SU-DHL-6 (cell line): ENCODE measurements around the gene WDR31.

Experiments used
- CTCF ChIP-seq: fragments of 200-600 bp; sonication (generic); IDR thresholded peaks from one replicate; pipeline ENCODE4 v1.5.1; 2017; ENCODE audit warnings: antibody characterized with exemption, mild to moderate bottlenecking, low read length, moderate library complexity; ENCODE audit not compliant: insufficient read depth, poor library complexity, severe bottlenecking
- EZH2phosphoT487 ChIP-seq: fragments of 200-600 bp; sonication (generic), shearing (Covaris generic); conservative IDR thresholded peaks from 2 replicates; pipeline ENCODE4 v1.6.1; 2018; ENCODE audit warnings: mild to moderate bottlenecking, antibody characterized with exemption, low read length, moderate library complexity, mixed read lengths

GRCh38 chr9:113352411-113352810 lies 12.3 kb upstream of the WDR31 start:
- TF ChIP-seq CTCF (no peak), EZH2phosphoT487 (no peak)
